Measurements from ENCODE around the gene OR12D2. TPM values are rescaled to one million over a fixed set of nuclear protein-coding genes. Genes with fewer than 3 reads are reported as not detected.

The OR12D2 gene
- total RNA-seq, 1 experiment from 2014 or later, result not detected

Other genes starting within 250 kb of the OR12D2 start
- not detected in 2 replicates for gene OR2J2, start 224.7 kb upstream of the OR12D2 start, total RNA-seq (2014; rRNA removed; shearing (Covaris generic))
- not detected in 2 replicates for gene OR14J1, start 93.9 kb upstream of the OR12D2 start, total RNA-seq (2014; rRNA removed; shearing (Covaris generic))
- not detected in 2 replicates for gene OR5V1, start 26.8 kb upstream of the OR12D2 start, total RNA-seq (2014; rRNA removed; shearing (Covaris generic))
- not detected in 2 replicates for gene OR12D3, start 20.3 kb upstream of the OR12D2 start, total RNA-seq (2014; rRNA removed; shearing (Covaris generic))
- gene OR12D1, start 19.3 kb downstream of the OR12D2 start, total RNA-seq (2014; rRNA removed; shearing (Covaris generic)), result not detected in 2 replicates
- not detected in 2 replicates for gene OR10C1, start 43.7 kb downstream of the OR12D2 start, total RNA-seq (2014; rRNA removed; shearing (Covaris generic))
- not detected in 2 replicates for gene OR11A1, start 61.4 kb downstream of the OR12D2 start, total RNA-seq (2014; rRNA removed; shearing (Covaris generic))
- not detected in 2 replicates for gene OR2H1, start 61.5 kb downstream of the OR12D2 start, total RNA-seq (2014; rRNA removed; shearing (Covaris generic))
- not detected in 2 replicates for gene MAS1L, start 92.3 kb downstream of the OR12D2 start, total RNA-seq (2014; rRNA removed; shearing (Covaris generic))
- gene UBD, start 164.1 kb downstream of the OR12D2 start, total RNA-seq (2014; rRNA removed; shearing (Covaris generic)), result 2.8 and 10.1 TPM in 2 replicates
- not detected in 2 replicates for gene OR2H2, start 189.5 kb downstream of the OR12D2 start, total RNA-seq (2014; rRNA removed; shearing (Covaris generic))
- 1.3 and 4.3 TPM in 2 replicates for gene GABBR1, start 237.6 kb downstream of the OR12D2 start, total RNA-seq (2014; rRNA removed; shearing (Covaris generic))